Skeletal muscle satellite cell (primary cell): ENCODE data around the gene ATP5F1D.
"Not testable (repeated sequence)": the region's sequence is repeated elsewhere in the genome, so short reads cannot be mapped to it uniquely, and the experiment has no call there.

Experiments
- H3K27me3 ChIP-seq: 2 replicates; pipeline ENCODE4 v1.7.0; 2013; ENCODE audit warnings: low read length; ENCODE audit not compliant: control insufficient read depth, insufficient read depth
- H3K36me3 ChIP-seq: 2 replicates; pipeline ENCODE4 v1.7.0; 2013; ENCODE audit warnings: mild to moderate bottlenecking, control low read depth, low read length; ENCODE audit not compliant: insufficient read depth
- H3K4me1 ChIP-seq: 2 replicates; pipeline ENCODE4 v1.7.0; 2013; ENCODE audit warnings: low read length; ENCODE audit not compliant: control insufficient read depth, insufficient read depth
- H3K4me2 ChIP-seq: 2 replicates; pipeline ENCODE4 v1.7.0; 2013; ENCODE audit warnings: mild to moderate bottlenecking, low read length
- H3K4me3 ChIP-seq: 2 replicates; pipeline ENCODE4 v1.7.0; 2013; ENCODE audit warnings: low read length
- H3K9ac ChIP-seq: 2 replicates; pipeline ENCODE4 v1.7.0; 2013; ENCODE audit warnings: mild to moderate bottlenecking, low read depth, low read length, moderate library complexity
- H3K9me3 ChIP-seq: replicated peaks from 2 replicates; pipeline ENCODE4 v1.7.0; 2013; ENCODE audit warnings: mild to moderate bottlenecking, control low read depth, low read length

The ATP5F1D gene

GRCh38 chr19:1246265-1247087 is 4.9 kb downstream of the ATP5F1D start:
- H3K4me3 ChIP-seq, H3K9me3 ChIP-seq, H3K4me2 ChIP-seq, H3K9ac ChIP-seq, H3K27me3 ChIP-seq: not testable (repeated sequence)
- Histone ChIP-seq H3K36me3 (peaks cover 26% of the 10 kb centered on the region), H3K4me1 (peaks cover 55% of the 10 kb centered on the region)

GRCh38 chr19:1247748-1248138 is 6.2 kb downstream of the ATP5F1D start:
- Histone ChIP-seq H3K4me3 (peak overlapping the region; percentile 97), H3K36me3 (peaks cover 33% of the 10 kb centered on the region), H3K4me1 (peaks cover 49% of the 10 kb centered on the region), H3K27me3 (no peaks in the 10 kb centered on the region), H3K4me2 (peak overlapping the region; percentile 86), H3K9me3 (no peaks in the 10 kb centered on the region), H3K9ac (peak overlapping the region; percentile 76)

GRCh38 chr19:1248139-1248785 is 6.7 kb downstream of the ATP5F1D start, which contains the start of gene MIDN:
TSS of gene MIDN (plus strand) at chr19:1248583. CDS start at chr19:1250297, 1,714 bp downstream.
- H3K27me3 ChIP-seq, result no peaks in the 10 kb centered on the region
- H3K9ac ChIP-seq, result peak within 1 kb of the TSS; percentile 95
- H3K4me2 ChIP-seq, result peak within 1 kb of the TSS; percentile 86
- no peaks in the 10 kb centered on the region for H3K9me3 ChIP-seq
- H3K4me3 ChIP-seq, result peak within 1 kb of the TSS; percentile 97
- peaks cover 45% of the 10 kb centered on the region for H3K4me1 ChIP-seq
- H3K36me3 ChIP-seq, result peaks cover 33% of the 10 kb centered on the region

GRCh38 chr19:1248786-1249297 is 7.3 kb downstream of the ATP5F1D start:
- H3K4me3 ChIP-seq, result peak overlapping the region; percentile 97
- H3K9me3 ChIP-seq, result no peaks in the 10 kb centered on the region
- H3K4me2 ChIP-seq, result peak overlapping the region; percentile 80
- peaks cover 45% of the 10 kb centered on the region for H3K4me1 ChIP-seq
- H3K9ac ChIP-seq, result peak overlapping the region; percentile 95
- no peaks in the 10 kb centered on the region for H3K27me3 ChIP-seq
- peaks cover 33% of the 10 kb centered on the region for H3K36me3 ChIP-seq

GRCh38 chr19:1249298-1249989 is 7.9 kb downstream of the ATP5F1D start:
- peaks cover 35% of the 10 kb centered on the region for H3K36me3 ChIP-seq
- H3K4me3 ChIP-seq, result peak overlapping the region; percentile 97
- H3K27me3 ChIP-seq, result no peaks in the 10 kb centered on the region
- H3K4me1 ChIP-seq, result peaks cover 45% of the 10 kb centered on the region
- H3K9ac ChIP-seq, result peak overlapping the region; percentile 95
- H3K4me2 ChIP-seq, result peak overlapping the region; percentile 98
- H3K9me3 ChIP-seq, result no peaks in the 10 kb centered on the region

- Histone ChIP-seq H3K9me3 (no peaks in the 10 kb centered on the region), H3K9ac (peak overlapping the region; percentile 92), H3K27me3 (no peaks in the 10 kb centered on the region), H3K4me3 (peak overlapping the region; percentile 83), H3K4me2 (peak overlapping the region; percentile 98), H3K4me1 (peaks cover 45% of the 10 kb centered on the region), H3K36me3 (peaks cover 41% of the 10 kb centered on the region)
These were observed 8.5 kb downstream of the ATP5F1D start for GRCh38 chr19:1249990-1250436.

- Histone ChIP-seq H3K27me3 (no peaks in the 10 kb centered on the region), H3K4me3 (peak overlapping the region; percentile 83), H3K9me3 (no peaks in the 10 kb centered on the region), H3K4me1 (peaks cover 45% of the 10 kb centered on the region), H3K36me3 (peaks cover 47% of the 10 kb centered on the region), H3K9ac (peak overlapping the region; percentile 92), H3K4me2 (peak overlapping the region; percentile 98)
These were observed 9.1 kb downstream of the ATP5F1D start for GRCh38 chr19:1250437-1251260.

GRCh38 chr19:1251330-1252220 is 10.0 kb downstream of the ATP5F1D start:
- H3K4me1 ChIP-seq, result peaks cover 41% of the 10 kb centered on the region
- no peaks in the 10 kb centered on the region for H3K9me3 ChIP-seq
- no peaks in the 10 kb centered on the region for H3K27me3 ChIP-seq
- H3K9ac ChIP-seq, result peak overlapping the region; percentile 92
- H3K4me3 ChIP-seq, result peak overlapping the region; percentile 83
- peaks cover 54% of the 10 kb centered on the region for H3K36me3 ChIP-seq
- peak overlapping the region; percentile 98 for H3K4me2 ChIP-seq

- Histone ChIP-seq H3K4me3 (peak overlapping the region; percentile 83), H3K36me3 (peaks cover 61% of the 10 kb centered on the region)
These were observed 10.8 kb downstream of the ATP5F1D start for GRCh38 chr19:1252221-1252820.

More at GRCh38 chr19:1252221-1252820, 10.8 kb downstream of the ATP5F1D start:
- peak overlapping the region; percentile 98 for H3K4me2 ChIP-seq
- no peaks in the 10 kb centered on the region for H3K27me3 ChIP-seq
- H3K9ac ChIP-seq, result peak overlapping the region; percentile 92
- H3K9me3 ChIP-seq, result no peaks in the 10 kb centered on the region
- peaks cover 45% of the 10 kb centered on the region for H3K4me1 ChIP-seq
